CD14-positive monocyte (primary cell): ENCODE results near the gene PDE4D. TPM values are rescaled to one million over a fixed set of nuclear protein-coding genes. Genes with fewer than 3 reads are reported as not detected.

Source experiments
- DNase-seq, 3 donors: peaks; one replicate each; pipeline ENCODE4 v3.0.0-alpha.2; 2011 to 2022
- H2AFZ ChIP-seq: 2 replicates; pipeline ENCODE4 v1.6.0; 2012; ENCODE audit warnings: mild to moderate bottlenecking, low read depth, low read length, inconsistent platforms; ENCODE audit not compliant: insufficient read depth, poor library complexity, severe bottlenecking
- H3K27ac ChIP-seq, 2 donors: 1 replicate in 1 of 2; 2 replicates in 1 of 2; pipeline ENCODE4 v1.5.1; 2012 to 2013; ENCODE audit warnings: low read length in 2 of 2, control low read depth in 1 of 2, inconsistent platforms in 1 of 2, low read depth in 1 of 2, mild to moderate bottlenecking in 1 of 2
- H3K27me3 ChIP-seq, 2 donors: one replicate each; pipeline versions ENCODE4 v1.6.0 to v1.6.1; 2011 to 2013; ENCODE audit warnings: low read length in 2 of 2; ENCODE audit not compliant: control insufficient read depth in 2 of 2, insufficient read depth in 2 of 2
- H3K36me3 ChIP-seq, 2 donors: replicated peaks in 1 of 2; 1 replicate in 1 of 2; 2 replicates in 1 of 2; pipeline versions ENCODE4 v1.5.1 to v1.6.1; 2012 to 2013; ENCODE audit warnings: low read length in 2 of 2, control low read depth in 1 of 2, inconsistent platforms in 1 of 2, mild to moderate bottlenecking in 1 of 2; ENCODE audit not compliant: insufficient read depth in 2 of 2, control insufficient read depth in 1 of 2
- H3K4me1 ChIP-seq, 2 donors: 1 replicate in 1 of 2; 2 replicates in 1 of 2; pipeline versions ENCODE4 v1.5.1 to v1.6.1; 2012 to 2013; ENCODE audit warnings: low read length in 2 of 2, control low read depth in 1 of 2, inconsistent platforms in 1 of 2, mild to moderate bottlenecking in 1 of 2, moderate library complexity in 1 of 2; ENCODE audit not compliant: insufficient read depth in 2 of 2, control insufficient read depth in 1 of 2
- H3K4me2 ChIP-seq: replicated peaks from 2 replicates; pipeline ENCODE3; 2012; ENCODE audit warnings: low read length, moderate library complexity, mild to moderate bottlenecking; ENCODE audit not compliant: poor library complexity, severe bottlenecking; ENCODE audit errors: extremely low read depth
- H3K4me3 ChIP-seq, 3 experiments: fragments of 200-600 bp in 1 of 3; sonication (generic) in 1 of 3; replicated peaks in 1 of 3; 1 replicate in 2 of 3; 2 replicates in 1 of 3; pipeline ENCODE4 v1.5.1; 2011 to 2013; ENCODE audit warnings: low read length in 3 of 3, mild to moderate bottlenecking in 3 of 3, control low read depth in 2 of 3, low read depth in 2 of 3, inconsistent platforms in 1 of 3, moderate library complexity in 1 of 3
- H3K79me2 ChIP-seq: 2 replicates; pipeline ENCODE4 v1.6.0; 2012; ENCODE audit warnings: mild to moderate bottlenecking, control low read depth, inconsistent platforms, low read length, moderate library complexity; ENCODE audit not compliant: insufficient read depth
- H3K9ac ChIP-seq: 2 replicates; pipeline ENCODE4 v1.6.0; 2017; ENCODE audit warnings: low read length, mild to moderate bottlenecking; ENCODE audit not compliant: insufficient read depth, poor library complexity, severe bottlenecking
- H3K9me3 ChIP-seq, 2 donors: replicated peaks in 1 of 2; 1 replicate in 1 of 2; 2 replicates in 1 of 2; pipeline versions ENCODE4 v1.5.1 to v1.6.1; 2012 to 2013; ENCODE audit warnings: low read length in 2 of 2, control low read depth in 1 of 2; ENCODE audit not compliant: control insufficient read depth in 1 of 2, insufficient read depth in 1 of 2
- H4K20me1 ChIP-seq: 2 replicates; pipeline ENCODE4 v1.6.0; 2012; ENCODE audit warnings: mild to moderate bottlenecking, low read length, control low read depth, moderate library complexity; ENCODE audit not compliant: insufficient read depth
- H3K27ac Mint-ChIP-seq, 7 donors: one replicate each; pipeline ENCODE4 v1.8.0; 2020; ENCODE audit warnings: mild to moderate bottlenecking in 7 of 7, mixed read lengths in 7 of 7, moderate library complexity in 6 of 7, inconsistent platforms in 2 of 7
- H3K27me3 Mint-ChIP-seq, 3 donors: one replicate each; pipeline ENCODE4 v1.8.0; 2021 to 2022; ENCODE audit warnings: low read depth in 3 of 3, mild to moderate bottlenecking in 3 of 3, mixed read lengths in 3 of 3, moderate library complexity in 3 of 3, inconsistent platforms in 1 of 3
- H3K36me3 Mint-ChIP-seq, 2 donors: one replicate each; pipeline ENCODE4 v1.8.0; 2020; ENCODE audit warnings: mixed read lengths in 2 of 2, inconsistent platforms in 1 of 2, mild to moderate bottlenecking in 1 of 2
- H3K4me1 Mint-ChIP-seq: one replicate; pipeline ENCODE4 v1.8.0; 2020; ENCODE audit warnings: mild to moderate bottlenecking, mixed read lengths
- H3K4me3 Mint-ChIP-seq, 2 donors: one replicate each; pipeline ENCODE4 v1.8.0; 2020; ENCODE audit warnings: mild to moderate bottlenecking in 2 of 2, mixed read lengths in 2 of 2, moderate library complexity in 1 of 2
- H3K9me3 Mint-ChIP-seq, 7 donors: one replicate each; pipeline ENCODE4 v1.8.0; 2020 to 2022; ENCODE audit warnings: mixed read lengths in 7 of 7, mild to moderate bottlenecking in 6 of 7, moderate library complexity in 6 of 7, inconsistent platforms in 2 of 7
- WGBS: methylation state at CpG from one replicate; pipeline ENCODE4 v1.1.5; 2013; ENCODE audit warnings: missing lambda C conversion rate; ENCODE audit not compliant: insufficient coverage; 5-methylcytosine and 5-hydroxymethylcytosine counted together
- intact Hi-C, 2 donors: fragments of 100-400 bp; cut with micrococcal nuclease; formaldehyde crosslinking; loops; one replicate each; pipeline versions ENCODE4 v1.15.0 to v1.15.1; 2023
- polyA plus RNA-seq, 3 donors: library from polyadenylated mRNA; depleted of rRNA in 1 of 3; unstranded in 2 of 3; stranded (reverse) in 1 of 3; fragments of 300-500 nt in 2 of 3; fragments of >200 nt in 1 of 3; fragmentation: Illumina TruSeq in 2 of 3; gene quantifications; 1 replicate in 2 of 3; 2 replicates in 1 of 3; pipeline ENCODE4 v1.2.3, GENCODE V29; 2012 to 2021
- TF ChIP-seq, protein P1 (sequence below): fragments of 200-600 bp; IDR thresholded peaks from one replicate; pipeline ENCODE4 v1.8.0; 2022; ENCODE audit warnings: antibody characterized with exemption, mild to moderate bottlenecking

Gene PDE4D
- polyA plus RNA-seq, 3 donors = 1.9 to 3.4 (median 2.8) TPM

DNA sequence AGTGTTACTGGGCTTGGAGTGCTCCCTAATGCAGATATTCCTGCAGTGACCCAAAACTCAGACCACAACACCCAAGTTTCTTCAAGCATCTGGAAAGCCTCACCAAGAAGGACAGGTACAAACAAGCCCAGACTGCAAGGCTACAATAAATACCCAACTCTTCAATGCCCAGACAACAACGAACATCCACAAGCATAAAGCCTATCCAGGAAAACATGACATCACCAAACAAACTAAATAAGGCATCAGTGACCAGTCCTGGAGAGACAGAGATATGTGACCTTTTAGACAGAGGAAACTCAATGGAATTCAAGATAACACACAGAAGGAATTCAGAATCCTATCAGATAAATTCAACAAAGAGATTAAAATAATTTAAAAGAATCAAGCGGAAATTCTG, 605.6 kb downstream of the PDE4D start:
- Histone ChIP-seq H3K4me3 (no peak overlapping the region), H4K20me1 (no peaks in the 10 kb centered on the region), H3K4me2 (no peak overlapping the region), H3K27me3 (no peaks in the 10 kb centered on the region), H3K9ac (no peak overlapping the region), H3K79me2 (no peaks in the 10 kb centered on the region), H3K9me3 (no peaks in the 10 kb centered on the region), H3K4me1 (no peaks in the 10 kb centered on the region), H3K27ac (no peak overlapping the region), H2AFZ (no peak overlapping the region), H3K36me3 (no peaks in the 10 kb centered on the region)
- TF ChIP-seq, protein P1, sequence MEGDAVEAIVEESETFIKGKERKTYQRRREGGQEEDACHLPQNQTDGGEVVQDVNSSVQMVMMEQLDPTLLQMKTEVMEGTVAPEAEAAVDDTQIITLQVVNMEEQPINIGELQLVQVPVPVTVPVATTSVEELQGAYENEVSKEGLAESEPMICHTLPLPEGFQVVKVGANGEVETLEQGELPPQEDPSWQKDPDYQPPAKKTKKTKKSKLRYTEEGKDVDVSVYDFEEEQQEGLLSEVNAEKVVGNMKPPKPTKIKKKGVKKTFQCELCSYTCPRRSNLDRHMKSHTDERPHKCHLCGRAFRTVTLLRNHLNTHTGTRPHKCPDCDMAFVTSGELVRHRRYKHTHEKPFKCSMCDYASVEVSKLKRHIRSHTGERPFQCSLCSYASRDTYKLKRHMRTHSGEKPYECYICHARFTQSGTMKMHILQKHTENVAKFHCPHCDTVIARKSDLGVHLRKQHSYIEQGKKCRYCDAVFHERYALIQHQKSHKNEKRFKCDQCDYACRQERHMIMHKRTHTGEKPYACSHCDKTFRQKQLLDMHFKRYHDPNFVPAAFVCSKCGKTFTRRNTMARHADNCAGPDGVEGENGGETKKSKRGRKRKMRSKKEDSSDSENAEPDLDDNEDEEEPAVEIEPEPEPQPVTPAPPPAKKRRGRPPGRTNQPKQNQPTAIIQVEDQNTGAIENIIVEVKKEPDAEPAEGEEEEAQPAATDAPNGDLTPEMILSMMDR = no peak
- Mint-ChIP-seq H3K27ac (no peak overlapping the region), H3K27me3 (no peaks in the 10 kb centered on the region), H3K9me3 (no peaks in the 10 kb centered on the region), H3K36me3 (no peaks in the 10 kb centered on the region), H3K4me1 (no peaks in the 10 kb centered on the region), H3K4me3 (no peak overlapping the region)
- WGBS = 100% methylated on average over 1 of the region's 2 CpGs
- intact Hi-C loops = no loop called here
- no peak for DNase-seq

DNA sequence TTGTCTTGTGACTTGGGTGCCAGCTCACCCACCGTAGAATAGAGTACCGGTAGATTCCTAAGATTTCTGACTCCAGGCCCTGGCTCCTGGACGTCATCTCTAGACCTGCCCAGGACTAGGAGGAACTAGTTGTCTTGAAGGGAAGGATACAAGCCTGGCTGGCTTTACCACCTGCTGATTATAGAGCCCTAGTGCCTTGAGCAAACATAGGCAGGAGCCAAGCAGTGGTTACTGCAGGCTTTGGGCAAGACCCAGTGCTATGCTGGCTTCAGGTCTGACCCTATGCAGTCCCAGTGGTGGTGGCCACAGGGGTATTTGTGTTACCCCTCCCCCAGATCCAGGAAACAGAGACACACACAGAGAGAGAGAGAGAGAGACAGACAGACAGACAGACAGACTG, 606.2 kb downstream of the PDE4D start:
- H3K27ac ChIP-seq = no peak overlapping the region
- H3K4me2 ChIP-seq = no peak overlapping the region
- no peaks in the 10 kb centered on the region for H3K9me3 ChIP-seq
- H3K27ac Mint-ChIP-seq = no peak overlapping the region
- H3K9me3 Mint-ChIP-seq = no peaks in the 10 kb centered on the region
- H3K36me3 Mint-ChIP-seq = no peaks in the 10 kb centered on the region
- H3K4me1 Mint-ChIP-seq = no peaks in the 10 kb centered on the region
- no peak overlapping the region for H2AFZ ChIP-seq
- no peaks in the 10 kb centered on the region for H3K79me2 ChIP-seq
- H3K4me1 ChIP-seq = no peaks in the 10 kb centered on the region
- no peaks in the 10 kb centered on the region for H3K36me3 ChIP-seq
- H3K27me3 Mint-ChIP-seq = no peaks in the 10 kb centered on the region
- H3K27me3 ChIP-seq = no peaks in the 10 kb centered on the region
- intact Hi-C loops = no loop called here
- no peak overlapping the region for H3K4me3 Mint-ChIP-seq
- no peak overlapping the region for H3K9ac ChIP-seq
- 90% methylated on average over 3 of the region's 3 CpGs for WGBS
- H4K20me1 ChIP-seq = no peaks in the 10 kb centered on the region
- H3K4me3 ChIP-seq = no peak overlapping the region
- no peak for DNase-seq
- TF ChIP-seq, protein P1 = no peak
